ENCODE results near the gene AKT1.

The AKT1 gene

GRCh38 chr14:104721505-104722431, 73.8 kb downstream of the AKT1 start:
- no peak for DNase-seq
